B cell (primary cell): ENCODE measurements around the gene LRP2. TPM values are rescaled to one million over a fixed set of nuclear protein-coding genes. Genes with fewer than 3 reads are reported as not detected.

Experiments
- ATAC-seq: fragments of 200-7000 bp; cut with Tn5 transposase; one replicate; pipeline ENCODE4 v1.10.0; 2021; ENCODE audit warnings: low read depth, mild to moderate bottlenecking, moderate number of reproducible peaks, moderate library complexity
- CTCF ChIA-PET: fragments of 350-600 bp; sonication (Branson Sonifier 250); formaldehyde crosslinking; loops from one replicate; lab custom pipeline; 2021; ENCODE audit warnings: antibody characterized with exemption, inconsistent platforms; lab: Charles Lee
- POLR2A ChIA-PET: fragments of 350-600 bp; sonication (Branson Sonifier 250); formaldehyde crosslinking; loops from one replicate; lab custom pipeline; 2021; ENCODE audit warnings: antibody characterized with exemption; lab: Charles Lee
- DNase-seq: peaks from one replicate; pipeline ENCODE4 v3.0.0; 2013
- H2AFZ ChIP-seq: 2 replicates; pipeline ENCODE4 v1.6.1; 2012; ENCODE audit warnings: mild to moderate bottlenecking, low read depth, low read length; ENCODE audit not compliant: insufficient read depth, poor library complexity, severe bottlenecking
- H3K27ac ChIP-seq, 2 donors: 1 replicate in 1 of 2; 2 replicates in 1 of 2; pipeline ENCODE4 v1.5.1; 2012 to 2013; ENCODE audit warnings: low read length in 2 of 2, mild to moderate bottlenecking in 2 of 2, moderate library complexity in 1 of 2
- H3K27me3 ChIP-seq, 4 experiments: fragments of 200-600 bp in 1 of 4; sonication (generic) in 1 of 4; replicated peaks in 1 of 4; 1 replicate in 2 of 4; 2 replicates in 2 of 4; pipeline versions ENCODE4 v1.6.1 to v1.7.0; 2013 to 2016; ENCODE audit warnings: low read length in 3 of 4, mild to moderate bottlenecking in 2 of 4, mixed read lengths in 1 of 4, moderate library complexity in 1 of 4; ENCODE audit not compliant: insufficient read depth in 4 of 4, control insufficient read depth in 3 of 4; ENCODE audit errors: control extremely low read depth in 1 of 4
- H3K36me3 ChIP-seq, 2 experiments: replicated peaks in 1 of 2; 1 replicate in 1 of 2; 2 replicates in 1 of 2; pipeline versions ENCODE4 v1.6.1 to v1.7.1; 2013; ENCODE audit warnings: low read length in 1 of 2; ENCODE audit not compliant: insufficient read depth in 2 of 2, control insufficient read depth in 1 of 2; ENCODE audit errors: control extremely low read depth in 1 of 2, extremely low read depth in 1 of 2
- H3K4me1 ChIP-seq, 2 donors: fragments of 200-600 bp in 1 of 2; sonication (generic) in 1 of 2; 1 replicate in 1 of 2; 2 replicates in 1 of 2; pipeline versions ENCODE4 v1.5.1 to v1.6.1; 2013 to 2017; ENCODE audit warnings: low read length in 2 of 2; ENCODE audit not compliant: control insufficient read depth in 2 of 2, insufficient read depth in 2 of 2
- H3K4me2 ChIP-seq: replicated peaks from 2 replicates; pipeline ENCODE3; 2012; ENCODE audit warnings: mild to moderate bottlenecking, low read depth, low read length; ENCODE audit not compliant: poor library complexity, severe bottlenecking
- H3K4me3 ChIP-seq, 5 experiments: fragments of 200-600 bp in 1 of 5; sonication (generic) in 1 of 5; 1 replicate in 3 of 5; 2 replicates in 2 of 5; pipeline versions ENCODE4 v1.5.1 to v1.7.0; 2011 to 2016; ENCODE audit warnings: low read length in 4 of 5, mild to moderate bottlenecking in 4 of 5, low read depth in 2 of 5, control low read depth in 1 of 5, moderate library complexity in 1 of 5; ENCODE audit not compliant: insufficient read depth in 1 of 5; ENCODE audit errors: control extremely low read depth in 1 of 5, extremely low read depth in 1 of 5
- H3K79me2 ChIP-seq: fragments of 200-600 bp; sonication (generic); one replicate; pipeline ENCODE4 v1.6.0; 2016; ENCODE audit warnings: low read length; ENCODE audit not compliant: control insufficient read depth, insufficient read depth
- H3K9ac ChIP-seq: fragments of 200-600 bp; sonication (generic); 2 replicates; pipeline ENCODE4 v1.6.1; 2017; ENCODE audit warnings: mild to moderate bottlenecking, low read length, moderate library complexity
- H3K9me3 ChIP-seq, 3 donors: one replicate each; pipeline versions ENCODE4 v1.6.1 to v1.7.1; 2013; ENCODE audit warnings: low read length in 2 of 3; ENCODE audit not compliant: control insufficient read depth in 2 of 3, insufficient read depth in 1 of 3; ENCODE audit errors: control extremely low read depth in 1 of 3
- H4K20me1 ChIP-seq: 2 replicates; pipeline ENCODE4 v1.6.0; 2012; ENCODE audit warnings: mild to moderate bottlenecking, low read length; ENCODE audit not compliant: insufficient read depth, control insufficient read depth, poor library complexity, severe bottlenecking
- H3K27ac Mint-ChIP-seq: one replicate; pipeline ENCODE4 v1.8.0; 2021; ENCODE audit warnings: mixed read lengths
- H3K27me3 Mint-ChIP-seq: one replicate; pipeline ENCODE4 v1.8.0; 2021; ENCODE audit warnings: mixed read lengths
- H3K4me1 Mint-ChIP-seq: one replicate; pipeline ENCODE4 v1.8.0; 2021; ENCODE audit warnings: mixed read lengths
- H3K4me3 Mint-ChIP-seq: one replicate; pipeline ENCODE4 v1.8.0; 2021; ENCODE audit warnings: mixed read lengths
- H3K9me3 Mint-ChIP-seq: one replicate; pipeline ENCODE4 v1.8.0; 2022; ENCODE audit warnings: mixed read lengths; ENCODE audit not compliant: insufficient read depth
- EZH2 ChIP-seq: IDR thresholded peaks from 2 replicates; pipeline ENCODE4 v1.6.1; 2012; ENCODE audit warnings: borderline replicate concordance, low read depth, mild to moderate bottlenecking, moderate library complexity, low read length; ENCODE audit not compliant: insufficient read depth, poor library complexity, severe bottlenecking
- WGBS: methylation state at CpG from one replicate; pipeline ENCODE4 v1.1.5; 2013; ENCODE audit warnings: missing lambda C conversion rate; ENCODE audit not compliant: insufficient coverage; 5-methylcytosine and 5-hydroxymethylcytosine counted together
- intact Hi-C: fragments of 100-400 bp; cut with micrococcal nuclease; formaldehyde crosslinking; loops from one replicate; pipeline ENCODE4 v1.10.0; 2022
- polyA plus RNA-seq: library from polyadenylated mRNA; depleted of rRNA; stranded (reverse); fragments of >200 nt; gene quantifications from 2 replicates; pipeline ENCODE4 v1.2.3, GENCODE V29; 2012
- total RNA-seq, 2 donors: library from RNA; stranded (reverse); fragments of 120-200 nt in 1 of 2; gene quantifications; 1 replicate in 1 of 2; 2 replicates in 1 of 2; pipeline versions ENCODE4 v1.2.3 to v1.2.4, GENCODE V29; 2013 to 2022
- TF ChIP-seq, protein P1 (sequence below): fragments of 200-600 bp; IDR thresholded peaks from one replicate; pipeline ENCODE4 v1.8.0; 2022; ENCODE audit warnings: antibody characterized with exemption, mild to moderate bottlenecking

The LRP2 gene
- total and polyA plus RNA-seq, 2 donors (not counting 1 experiment from before 2014, with no cell fraction given): not detected

DNA sequence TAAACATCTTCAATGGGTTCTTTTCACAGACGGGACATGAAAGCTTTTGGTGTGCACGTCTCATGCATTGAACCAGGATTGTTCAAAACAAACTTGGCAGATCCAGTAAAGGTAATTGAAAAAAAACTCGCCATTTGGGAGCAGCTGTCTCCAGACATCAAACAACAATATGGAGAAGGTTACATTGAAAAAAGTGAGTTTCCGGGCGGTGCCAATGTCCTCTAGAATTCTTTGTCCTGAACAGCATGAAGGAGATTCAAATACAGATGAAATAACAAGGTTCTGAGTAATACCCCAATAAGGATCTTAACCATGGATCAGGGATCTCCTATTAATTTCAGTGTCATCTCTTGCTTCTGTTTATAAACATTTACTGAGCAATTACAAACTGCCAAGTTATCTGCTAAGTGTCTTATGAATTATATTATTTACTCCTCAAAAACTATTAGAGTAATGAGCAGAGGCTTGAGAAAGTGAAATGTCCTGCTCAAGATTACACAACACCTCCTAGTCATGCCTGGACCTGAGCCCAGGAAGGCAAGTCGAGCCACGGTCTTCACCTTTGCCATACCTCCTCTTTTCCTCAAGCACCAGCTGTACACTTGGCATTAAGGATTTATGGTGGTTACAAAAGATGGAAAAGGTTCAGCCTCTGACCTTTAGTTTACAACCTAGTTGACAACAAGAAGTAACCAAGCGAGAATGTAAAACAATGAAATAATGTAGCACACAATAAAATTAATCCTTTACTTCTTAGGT, 270.4 kb downstream of the LRP2 start:
- POLR2A ChIA-PET: no interaction called here
- CTCF ChIA-PET: no interaction called here
- no peaks in the 10 kb centered on the region for H3K9me3 ChIP-seq
- Mint-ChIP-seq H3K4me3 (no peak overlapping the region), H3K27me3 (no peaks in the 10 kb centered on the region), H3K4me1 (peaks cover 16% of the 10 kb centered on the region), H3K27ac (no peak overlapping the region), H3K9me3 (no peaks in the 10 kb centered on the region)
- no peak for TF ChIP-seq EZH2
- TF ChIP-seq, protein P1, sequence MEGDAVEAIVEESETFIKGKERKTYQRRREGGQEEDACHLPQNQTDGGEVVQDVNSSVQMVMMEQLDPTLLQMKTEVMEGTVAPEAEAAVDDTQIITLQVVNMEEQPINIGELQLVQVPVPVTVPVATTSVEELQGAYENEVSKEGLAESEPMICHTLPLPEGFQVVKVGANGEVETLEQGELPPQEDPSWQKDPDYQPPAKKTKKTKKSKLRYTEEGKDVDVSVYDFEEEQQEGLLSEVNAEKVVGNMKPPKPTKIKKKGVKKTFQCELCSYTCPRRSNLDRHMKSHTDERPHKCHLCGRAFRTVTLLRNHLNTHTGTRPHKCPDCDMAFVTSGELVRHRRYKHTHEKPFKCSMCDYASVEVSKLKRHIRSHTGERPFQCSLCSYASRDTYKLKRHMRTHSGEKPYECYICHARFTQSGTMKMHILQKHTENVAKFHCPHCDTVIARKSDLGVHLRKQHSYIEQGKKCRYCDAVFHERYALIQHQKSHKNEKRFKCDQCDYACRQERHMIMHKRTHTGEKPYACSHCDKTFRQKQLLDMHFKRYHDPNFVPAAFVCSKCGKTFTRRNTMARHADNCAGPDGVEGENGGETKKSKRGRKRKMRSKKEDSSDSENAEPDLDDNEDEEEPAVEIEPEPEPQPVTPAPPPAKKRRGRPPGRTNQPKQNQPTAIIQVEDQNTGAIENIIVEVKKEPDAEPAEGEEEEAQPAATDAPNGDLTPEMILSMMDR: no peak
- no peaks in the 10 kb centered on the region for H3K36me3 ChIP-seq
- peaks cover 7% of the 10 kb centered on the region in 2 donors for H3K4me1 ChIP-seq
- intact Hi-C loops: no loop called here
- no peaks in the 10 kb centered on the region for H3K27me3 ChIP-seq
- no peak overlapping the region for H3K27ac ChIP-seq
- no peaks in the 10 kb centered on the region for H4K20me1 ChIP-seq
- no peak overlapping the region for H3K4me2 ChIP-seq
- H2AFZ ChIP-seq: no peak overlapping the region
- H3K9ac ChIP-seq: no peak overlapping the region
- no peaks in the 10 kb centered on the region for H3K79me2 ChIP-seq
- no peak for ATAC-seq
- WGBS: 92% methylated on average over 2 of the region's 8 CpGs
- H3K4me3 ChIP-seq: no peak overlapping the region
- DNase-seq: no peak

DNA sequence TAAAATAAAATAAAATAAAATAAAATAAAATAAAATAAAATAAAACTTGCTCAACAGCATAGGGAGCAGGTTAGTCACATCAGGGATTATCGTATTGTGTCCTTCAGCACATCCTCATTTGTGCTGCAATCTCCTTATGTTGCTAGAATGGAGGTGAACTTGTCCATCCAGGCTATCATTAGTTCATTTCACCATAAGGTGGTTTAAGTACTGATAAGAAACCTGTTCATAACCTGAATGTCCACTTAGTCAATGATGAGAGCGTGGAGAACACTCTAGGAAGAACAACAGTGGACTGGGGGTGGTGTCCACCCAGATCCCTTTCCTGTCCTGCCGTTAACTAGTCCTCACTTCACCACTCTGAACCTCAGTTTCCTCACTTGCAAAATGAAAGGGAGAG, 271.1 kb downstream of the LRP2 start:
- no peaks in the 10 kb centered on the region for H3K36me3 ChIP-seq
- H3K27ac ChIP-seq: no peak overlapping the region
- no CpG with 5 or more reads among the region's 3 CpGs for WGBS
- H3K4me3 Mint-ChIP-seq: no peak overlapping the region
- H3K9ac ChIP-seq: no peak overlapping the region
- H3K27ac Mint-ChIP-seq: no peak overlapping the region
- H3K4me2 ChIP-seq: no peak overlapping the region
- ATAC-seq (no peak), DNase-seq (no peak)
- H3K4me3 ChIP-seq: no peak overlapping the region
- ChIA-PET CTCF (no interaction called here), POLR2A (no interaction called here)
- TF ChIP-seq, protein P1: no peak
- no peak for TF ChIP-seq EZH2
- H3K27me3 ChIP-seq: no peaks in the 10 kb centered on the region
- peaks cover 18% of the 10 kb centered on the region for H3K4me1 Mint-ChIP-seq
- no peaks in the 10 kb centered on the region for H3K9me3 Mint-ChIP-seq
- intact Hi-C loops: no loop called here
- no peaks in the 10 kb centered on the region for H3K9me3 ChIP-seq
- no peaks in the 10 kb centered on the region for H3K79me2 ChIP-seq
- H2AFZ ChIP-seq: no peak overlapping the region
- H3K27me3 Mint-ChIP-seq: no peaks in the 10 kb centered on the region
- peaks cover 7% of the 10 kb centered on the region in 2 donors for H3K4me1 ChIP-seq
- no peaks in the 10 kb centered on the region for H4K20me1 ChIP-seq
